ENCODE results near the gene MBD5.

- TF ChIP-seq, protein P1, sequence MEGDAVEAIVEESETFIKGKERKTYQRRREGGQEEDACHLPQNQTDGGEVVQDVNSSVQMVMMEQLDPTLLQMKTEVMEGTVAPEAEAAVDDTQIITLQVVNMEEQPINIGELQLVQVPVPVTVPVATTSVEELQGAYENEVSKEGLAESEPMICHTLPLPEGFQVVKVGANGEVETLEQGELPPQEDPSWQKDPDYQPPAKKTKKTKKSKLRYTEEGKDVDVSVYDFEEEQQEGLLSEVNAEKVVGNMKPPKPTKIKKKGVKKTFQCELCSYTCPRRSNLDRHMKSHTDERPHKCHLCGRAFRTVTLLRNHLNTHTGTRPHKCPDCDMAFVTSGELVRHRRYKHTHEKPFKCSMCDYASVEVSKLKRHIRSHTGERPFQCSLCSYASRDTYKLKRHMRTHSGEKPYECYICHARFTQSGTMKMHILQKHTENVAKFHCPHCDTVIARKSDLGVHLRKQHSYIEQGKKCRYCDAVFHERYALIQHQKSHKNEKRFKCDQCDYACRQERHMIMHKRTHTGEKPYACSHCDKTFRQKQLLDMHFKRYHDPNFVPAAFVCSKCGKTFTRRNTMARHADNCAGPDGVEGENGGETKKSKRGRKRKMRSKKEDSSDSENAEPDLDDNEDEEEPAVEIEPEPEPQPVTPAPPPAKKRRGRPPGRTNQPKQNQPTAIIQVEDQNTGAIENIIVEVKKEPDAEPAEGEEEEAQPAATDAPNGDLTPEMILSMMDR (IDR thresholded peaks at IDR 0.05), result no peak
- no peak for TF ChIP-seq EZH2phosphoT487 (IDR thresholded peaks at IDR 0.05)
These were observed 296.7 kb downstream of the MBD5 start for GRCh38 chr2:148317598-148317997.

Data from neural progenitor cell (in vitro differentiated cells).